ENCODE results near the gene COP1.

DNA sequence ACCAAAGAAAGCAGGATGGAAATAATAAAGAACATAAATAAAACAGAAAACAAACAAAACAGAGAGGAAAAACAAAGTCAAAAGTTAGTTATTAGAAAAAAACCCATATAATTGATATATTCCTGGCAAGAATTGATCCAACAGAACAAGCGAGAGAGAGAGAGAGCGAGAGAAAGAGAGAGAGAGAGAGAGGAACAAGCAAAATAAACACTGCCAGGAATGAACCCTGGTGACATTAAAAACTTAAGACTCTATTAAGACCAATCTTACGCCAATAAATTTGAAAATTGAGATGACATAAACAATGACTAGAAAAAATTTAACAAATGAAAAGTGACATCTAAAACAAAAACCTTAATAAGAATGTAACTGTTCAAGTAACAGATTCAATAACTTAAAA, 64.1 kb downstream of the COP1 start:
- TF ChIP-seq POLR2A (IDR thresholded peaks at IDR 0.05): no peak
- TF ChIP-seq, protein P1, sequence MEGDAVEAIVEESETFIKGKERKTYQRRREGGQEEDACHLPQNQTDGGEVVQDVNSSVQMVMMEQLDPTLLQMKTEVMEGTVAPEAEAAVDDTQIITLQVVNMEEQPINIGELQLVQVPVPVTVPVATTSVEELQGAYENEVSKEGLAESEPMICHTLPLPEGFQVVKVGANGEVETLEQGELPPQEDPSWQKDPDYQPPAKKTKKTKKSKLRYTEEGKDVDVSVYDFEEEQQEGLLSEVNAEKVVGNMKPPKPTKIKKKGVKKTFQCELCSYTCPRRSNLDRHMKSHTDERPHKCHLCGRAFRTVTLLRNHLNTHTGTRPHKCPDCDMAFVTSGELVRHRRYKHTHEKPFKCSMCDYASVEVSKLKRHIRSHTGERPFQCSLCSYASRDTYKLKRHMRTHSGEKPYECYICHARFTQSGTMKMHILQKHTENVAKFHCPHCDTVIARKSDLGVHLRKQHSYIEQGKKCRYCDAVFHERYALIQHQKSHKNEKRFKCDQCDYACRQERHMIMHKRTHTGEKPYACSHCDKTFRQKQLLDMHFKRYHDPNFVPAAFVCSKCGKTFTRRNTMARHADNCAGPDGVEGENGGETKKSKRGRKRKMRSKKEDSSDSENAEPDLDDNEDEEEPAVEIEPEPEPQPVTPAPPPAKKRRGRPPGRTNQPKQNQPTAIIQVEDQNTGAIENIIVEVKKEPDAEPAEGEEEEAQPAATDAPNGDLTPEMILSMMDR (IDR thresholded peaks at IDR 0.05): no peak
